ENCODE data around the gene RGS17. TPM values are rescaled to one million over a fixed set of nuclear protein-coding genes. Genes with fewer than 3 reads are reported as not detected.

RGS17 gene
- total RNA-seq, 1 donor from 2014 or later, result 3.3 TPM

Other genes with a start within 250 kb of the RGS17 start
- 5.3 TPM for gene FBXO5, start 148.2 kb downstream of the RGS17 start, total RNA-seq
- 16.0 TPM for gene MTRF1L, start 128.6 kb downstream of the RGS17 start, total RNA-seq